Fibroblast of upper back skin (primary cell): Measurements from ENCODE around the gene MYBPH.
A peak's percentile ranks its signal among the peaks of the same experiment; 100 is the strongest.

Experiments used
- DNase-seq: peaks from one replicate; pipeline ENCODE4 v3.0.0-alpha.2; 2013

The MYBPH gene

GRCh38 chr1:203165101-203165799 lies 10.4 kb downstream of the MYBPH start:
- DNase-seq = no peak

- DNase-seq = no peak
These were observed 11.6 kb downstream of the MYBPH start for GRCh38 chr1:203163891-203164635.

- DNase-seq = no peak
These were observed 13.2 kb downstream of the MYBPH start for GRCh38 chr1:203162403-203162802.

GRCh38 chr1:203161703-203162102 lies 13.9 kb downstream of the MYBPH start:
- DNase-seq = no peak

GRCh38 chr1:203161175-203161574 lies 14.5 kb downstream of the MYBPH start:
- DNase-seq = no peak

- DNase-seq = no peak
These were observed 15.8 kb downstream of the MYBPH start for GRCh38 chr1:203159844-203160243.

- no peak for DNase-seq
These were observed 16.5 kb downstream of the MYBPH start for GRCh38 chr1:203158960-203159665.

GRCh38 chr1:203158423-203158822 lies 17.2 kb downstream of the MYBPH start:
- no peak for DNase-seq

GRCh38 chr1:203156280-203156679 lies 19.3 kb downstream of the MYBPH start:
- DNase-seq = no peak

- DNase-seq = no peak
These were observed 21.4 kb downstream of the MYBPH start for GRCh38 chr1:203153989-203154821.

GRCh38 chr1:203153051-203153988 lies 22.3 kb downstream of the MYBPH start:
- DNase-seq = no peak

GRCh38 chr1:203152158-203153034 lies 23.2 kb downstream of the MYBPH start:
- peak; percentile 73 for DNase-seq

- DNase-seq = no peak
These were observed 24.1 kb downstream of the MYBPH start for GRCh38 chr1:203151362-203152157.

GRCh38 chr1:203150511-203151297 lies 24.9 kb downstream of the MYBPH start:
- no peak for DNase-seq

- DNase-seq = no peak
These were observed 26.3 kb downstream of the MYBPH start for GRCh38 chr1:203149188-203149840.

GRCh38 chr1:203148579-203148978 lies 27.0 kb downstream of the MYBPH start:
- no peak for DNase-seq

- DNase-seq = no peak
These were observed 27.5 kb downstream of the MYBPH start for GRCh38 chr1:203148127-203148526.

GRCh38 chr1:203147376-203147775 lies 28.2 kb downstream of the MYBPH start:
- no peak for DNase-seq
